ENCODE data around the gene KRTAP4-4.
"Not testable (repeated sequence)": the region's sequence is repeated elsewhere in the genome, so short reads cannot be mapped to it uniquely, and the experiment has no call there.

The KRTAP4-4 gene

GRCh38 chr17:41168121-41168520, 7.6 kb upstream of the KRTAP4-4 start, which contains the start of gene KRTAP4-3:
KRTAP4-3 (minus strand) TSS chr17:41168221; CDS start chr17:41168172, 49 bp downstream.
- TF ChIP-seq CTCF (IDR thresholded peaks at IDR 0.05; ENCODE audit: insufficient read depth, low read depth, low read length, missing control alignments): no peak
- no peak for DNase-seq (ENCODE audit: low read depth)
- H3K4me3 ChIP-seq (ENCODE audit: low read depth, low read length): no peak within 1 kb of the TSS

DNA sequence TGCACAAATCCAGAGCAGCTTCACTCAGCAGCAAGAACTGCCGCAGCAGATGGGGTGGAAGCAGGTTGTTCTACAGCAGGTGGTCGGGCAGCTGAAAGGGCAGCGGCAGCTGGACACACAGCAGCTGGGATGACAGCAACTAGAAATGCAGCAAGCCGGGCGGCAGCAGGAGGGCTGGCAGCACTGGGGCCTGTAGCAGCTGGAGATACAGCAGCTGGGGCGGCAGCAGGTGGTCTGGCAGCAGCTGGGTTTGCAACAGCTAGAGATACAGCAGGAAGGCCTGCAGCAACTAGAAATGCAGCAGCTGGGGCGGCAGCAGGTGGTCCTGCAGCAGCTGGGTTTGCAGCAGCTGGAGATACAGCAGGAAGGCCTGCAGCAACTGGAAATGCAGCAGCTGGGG, 7.0 kb upstream of the KRTAP4-4 start:
- H3K4me3 ChIP-seq (ENCODE audit: low read depth, low read length): no peak overlapping the region
- TF ChIP-seq CTCF (IDR thresholded peaks at IDR 0.05; ENCODE audit: insufficient read depth, low read depth, low read length, missing control alignments): no peak

GRCh38 chr17:41163828-41164227, 3.3 kb upstream of the KRTAP4-4 start:
- no peak for TF ChIP-seq CTCF (IDR thresholded peaks at IDR 0.05; ENCODE audit: insufficient read depth, low read depth, low read length, missing control alignments)
- DNase-seq (ENCODE audit: low read depth): no peak
- no peak overlapping the region for H3K4me3 ChIP-seq (ENCODE audit: low read depth, low read length)

More for the DNA sequence above, 7.0 kb upstream of the KRTAP4-4 start:
- DNase-seq (ENCODE audit: low read depth): no peak

DNA sequence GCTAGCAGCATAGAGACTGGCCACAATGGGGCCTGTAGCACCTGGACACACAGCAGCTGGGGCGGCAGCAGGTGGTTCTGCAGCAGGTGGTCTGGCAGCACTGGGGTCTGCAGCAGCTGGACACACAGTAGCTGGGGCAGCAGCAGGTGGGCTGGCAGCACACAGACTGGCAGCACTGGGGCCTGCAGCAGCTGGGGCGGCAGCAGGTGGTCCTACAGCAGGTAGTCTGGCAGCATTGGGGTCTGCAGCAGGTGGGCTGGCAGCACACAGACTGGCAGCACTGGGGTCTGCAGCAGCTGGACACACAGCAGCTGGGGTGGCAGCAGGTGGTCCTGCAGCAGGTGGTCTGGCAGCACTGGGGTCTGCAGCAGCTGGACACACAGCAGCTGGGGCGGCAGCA, 358 bp downstream of the KRTAP4-4 start:
- not testable (repeated sequence) for DNase-seq (ENCODE audit: low read depth); H3K4me3 ChIP-seq (ENCODE audit: low read depth, low read length)

- no peak for TF ChIP-seq CTCF (IDR thresholded peaks at IDR 0.05; ENCODE audit: insufficient read depth, low read depth, low read length, missing control alignments)
- DNase-seq (ENCODE audit: low read depth): no peak
- no peak overlapping the region for H3K4me3 ChIP-seq (ENCODE audit: low read depth, low read length)
Measured at GRCh38 chr17:41153856-41154255, 6.7 kb downstream of the KRTAP4-4 start.

DNA sequence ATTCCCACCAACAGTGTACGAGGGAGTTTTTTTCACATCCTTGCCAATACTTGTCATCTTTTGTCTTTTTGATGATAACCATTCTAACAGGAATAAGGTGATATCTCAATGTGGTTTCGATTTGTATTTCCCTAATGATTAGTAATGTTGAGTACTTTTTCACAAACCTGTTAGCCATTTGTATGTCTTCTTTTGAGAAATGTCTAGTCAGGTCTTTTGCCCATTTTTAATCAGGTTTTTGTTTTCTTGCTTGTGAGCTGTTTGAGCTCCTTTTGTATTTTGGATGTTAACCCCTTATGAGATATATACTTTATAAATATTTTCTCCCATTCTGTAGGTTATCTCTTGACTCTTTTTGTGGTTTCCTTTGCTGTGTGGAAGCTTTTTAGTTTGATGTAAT, 9.0 kb downstream of the KRTAP4-4 start:
- H3K4me3 ChIP-seq (ENCODE audit: low read depth, low read length): no peak overlapping the region
- TF ChIP-seq CTCF (IDR thresholded peaks at IDR 0.05; ENCODE audit: insufficient read depth, low read depth, low read length, missing control alignments): no peak
- no peak for DNase-seq (ENCODE audit: low read depth)

DNA sequence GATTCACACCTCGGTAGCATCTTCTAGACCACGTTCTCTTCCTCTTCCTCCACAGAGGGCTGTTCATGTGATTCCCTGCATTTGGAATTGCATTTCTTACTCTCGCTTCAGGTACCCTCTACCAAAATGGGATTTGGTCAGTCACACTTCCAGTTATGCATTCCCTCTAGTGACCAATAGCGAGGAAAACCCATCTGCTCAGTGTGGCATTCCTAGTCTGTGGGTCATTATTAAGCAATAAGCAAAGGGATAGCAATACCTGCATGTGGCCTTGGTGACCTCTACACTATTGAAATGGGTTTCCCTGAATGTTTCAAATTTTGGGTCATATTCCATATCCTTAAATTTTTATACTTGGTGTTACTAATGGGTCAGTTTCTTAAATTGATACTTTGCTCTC, 10.5 kb downstream of the KRTAP4-4 start:
- TF ChIP-seq CTCF (IDR thresholded peaks at IDR 0.05; ENCODE audit: insufficient read depth, low read depth, low read length, missing control alignments): no peak
- DNase-seq (ENCODE audit: low read depth): no peak
- no peak overlapping the region for H3K4me3 ChIP-seq (ENCODE audit: low read depth, low read length)

All from GM12865 (cell line).